ENCODE data around the gene ESYT2. TPM values are rescaled to one million over a fixed set of nuclear protein-coding genes. Genes with fewer than 3 reads are reported as not detected.

Gene ESYT2
- total and polyA plus RNA-seq, 4 donors, result 16.4 to 83.0 (median 58.0) TPM

DNA sequence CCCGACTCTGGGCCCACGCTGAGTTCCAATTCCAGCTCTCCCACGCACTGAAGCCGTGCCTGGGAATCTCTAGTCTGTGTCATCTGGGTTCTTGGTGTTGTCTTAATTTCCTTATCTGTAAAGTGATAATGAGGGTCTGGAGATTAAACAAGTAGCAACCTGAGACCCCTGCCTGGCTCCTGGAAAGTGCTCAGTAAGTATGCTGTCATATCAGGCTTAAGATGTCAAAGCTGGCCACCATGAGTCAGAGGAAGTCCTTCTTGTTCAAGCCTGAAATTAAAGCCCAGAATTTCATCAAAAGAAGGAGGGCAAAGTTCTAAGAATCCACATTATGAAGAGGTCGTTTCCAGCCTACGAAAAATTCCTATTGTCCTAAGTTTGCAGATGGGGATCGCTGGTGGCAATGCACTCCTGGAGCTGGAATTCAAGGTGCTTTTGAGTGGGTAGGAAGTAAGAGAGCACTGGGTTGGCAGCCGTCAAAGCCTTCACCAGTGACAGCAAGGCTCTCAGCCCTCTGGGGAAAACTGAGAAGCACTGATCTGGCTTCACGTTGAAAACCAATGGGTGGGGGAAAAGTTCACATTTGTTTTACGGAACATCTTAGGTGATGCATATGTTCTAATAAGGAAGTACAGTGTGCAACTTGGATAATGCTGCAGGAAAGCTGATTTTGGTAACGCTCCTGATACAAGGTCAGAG is 74.4 kb downstream of the ESYT2 start:
- no peaks in the 10 kb centered on the region for H3K27me3 ChIP-seq (ENCODE audit: control insufficient read depth in 3 of 3, insufficient read depth in 3 of 3, low read length in 2 of 3)
- TF ChIP-seq, protein P1, sequence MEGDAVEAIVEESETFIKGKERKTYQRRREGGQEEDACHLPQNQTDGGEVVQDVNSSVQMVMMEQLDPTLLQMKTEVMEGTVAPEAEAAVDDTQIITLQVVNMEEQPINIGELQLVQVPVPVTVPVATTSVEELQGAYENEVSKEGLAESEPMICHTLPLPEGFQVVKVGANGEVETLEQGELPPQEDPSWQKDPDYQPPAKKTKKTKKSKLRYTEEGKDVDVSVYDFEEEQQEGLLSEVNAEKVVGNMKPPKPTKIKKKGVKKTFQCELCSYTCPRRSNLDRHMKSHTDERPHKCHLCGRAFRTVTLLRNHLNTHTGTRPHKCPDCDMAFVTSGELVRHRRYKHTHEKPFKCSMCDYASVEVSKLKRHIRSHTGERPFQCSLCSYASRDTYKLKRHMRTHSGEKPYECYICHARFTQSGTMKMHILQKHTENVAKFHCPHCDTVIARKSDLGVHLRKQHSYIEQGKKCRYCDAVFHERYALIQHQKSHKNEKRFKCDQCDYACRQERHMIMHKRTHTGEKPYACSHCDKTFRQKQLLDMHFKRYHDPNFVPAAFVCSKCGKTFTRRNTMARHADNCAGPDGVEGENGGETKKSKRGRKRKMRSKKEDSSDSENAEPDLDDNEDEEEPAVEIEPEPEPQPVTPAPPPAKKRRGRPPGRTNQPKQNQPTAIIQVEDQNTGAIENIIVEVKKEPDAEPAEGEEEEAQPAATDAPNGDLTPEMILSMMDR (IDR thresholded peaks at IDR 0.05; ENCODE audit: control extremely low read depth, extremely low read depth), result no peak
- WGBS, 2 donors, result 86 to 93% methylated on average over 11 of the region's 11 CpGs
- ATAC-seq (ENCODE audit: insufficient read depth, low FRiP score) (no peak), DNase-seq (no peak)
- peaks cover 7 to 27% (median 16%) of the 10 kb centered on the region in 4 donors for H3K36me3 ChIP-seq (ENCODE audit: control insufficient read depth in 4 of 4, insufficient read depth in 4 of 4, low read length in 4 of 4)
- H3K9me3 ChIP-seq (ENCODE audit: control insufficient read depth in 4 of 4, insufficient read depth in 3 of 4, low read length in 3 of 4), result no peaks in the 10 kb centered on the region
- H3K4me1 ChIP-seq (ENCODE audit: control insufficient read depth in 5 of 5, insufficient read depth in 5 of 5, low read length in 5 of 5), result no peaks in the 10 kb centered on the region
- no peak overlapping the region for H3K9ac ChIP-seq (ENCODE audit: insufficient read depth in 1 of 2, low read length in 2 of 2)
- H3K4me3 ChIP-seq, result no peak overlapping the region
- H3K27ac ChIP-seq (ENCODE audit: low read depth in 1 of 2, low read length in 1 of 2), result no peak overlapping the region

DNA sequence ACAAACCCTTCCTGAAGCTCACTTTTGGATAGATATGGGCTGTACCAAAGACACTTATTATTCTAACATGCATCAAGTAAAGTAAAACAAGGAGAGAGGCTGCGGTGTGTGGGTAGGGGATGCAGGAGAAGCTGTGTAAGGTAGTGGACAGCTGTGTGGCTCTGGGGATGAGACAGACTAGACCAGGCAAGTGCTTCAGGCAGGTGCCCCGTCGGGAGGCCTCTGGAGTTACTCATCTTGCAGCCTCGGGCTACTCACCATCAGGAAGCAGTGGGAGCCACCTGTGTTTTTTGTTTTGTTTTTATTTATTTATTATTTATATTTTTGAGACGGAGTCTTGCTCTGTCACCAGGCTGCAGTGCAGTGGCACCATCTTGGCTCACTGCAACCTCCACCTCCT is 75.4 kb downstream of the ESYT2 start:
- H3K4me3 ChIP-seq, result no peak overlapping the region
- no peak overlapping the region for H3K9ac ChIP-seq (ENCODE audit: insufficient read depth in 1 of 2, low read length in 2 of 2)
- TF ChIP-seq, protein P1 (IDR thresholded peaks at IDR 0.05; ENCODE audit: control extremely low read depth, extremely low read depth), result no peak
- no peaks in the 10 kb centered on the region for H3K9me3 ChIP-seq (ENCODE audit: control insufficient read depth in 4 of 4, insufficient read depth in 3 of 4, low read length in 3 of 4)
- ATAC-seq (ENCODE audit: insufficient read depth, low FRiP score), result no peak
- no peak overlapping the region for H3K27ac ChIP-seq (ENCODE audit: low read depth in 1 of 2, low read length in 1 of 2)
- 97 to 99% methylated on average over 5 of the region's 5 CpGs for WGBS, 2 donors
- H3K4me1 ChIP-seq (ENCODE audit: control insufficient read depth in 5 of 5, insufficient read depth in 5 of 5, low read length in 5 of 5), result no peaks in the 10 kb centered on the region
- H3K36me3 ChIP-seq (ENCODE audit: control insufficient read depth in 4 of 4, insufficient read depth in 4 of 4, low read length in 4 of 4), result peaks cover 0 to 25% (median 13%) of the 10 kb centered on the region in 4 donors
- no peak for DNase-seq
- no peaks in the 10 kb centered on the region for H3K27me3 ChIP-seq (ENCODE audit: control insufficient read depth in 3 of 3, insufficient read depth in 3 of 3, low read length in 2 of 3)

DNA sequence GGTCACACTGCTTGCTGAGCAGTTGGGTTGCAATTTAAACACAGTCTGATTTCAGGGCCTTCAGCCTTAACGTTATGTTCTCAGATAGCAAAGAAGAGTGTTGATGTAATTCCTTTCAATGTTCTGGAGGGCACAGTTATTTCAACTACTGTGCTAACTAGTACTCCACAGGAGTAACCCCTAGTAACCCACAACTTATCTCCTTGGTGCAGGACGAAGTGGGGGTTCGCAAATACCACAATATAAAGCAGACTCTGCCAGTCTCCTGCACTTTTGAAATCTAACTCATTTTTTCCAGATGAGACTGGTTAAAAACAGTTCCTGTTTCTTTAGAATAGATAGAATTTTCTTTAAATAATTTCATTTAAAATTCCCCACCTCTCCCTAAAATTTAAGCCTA is 77.6 kb downstream of the ESYT2 start:
- WGBS, 2 donors, result 90 to 94% methylated on average over 3 of the region's 3 CpGs
- H3K9me3 ChIP-seq (ENCODE audit: control insufficient read depth in 4 of 4, insufficient read depth in 3 of 4, low read length in 3 of 4), result no peaks in the 10 kb centered on the region
- peaks cover 0 to 23% (median 11%) of the 10 kb centered on the region in 4 donors for H3K36me3 ChIP-seq (ENCODE audit: control insufficient read depth in 4 of 4, insufficient read depth in 4 of 4, low read length in 4 of 4)
- no peaks in the 10 kb centered on the region for H3K4me1 ChIP-seq (ENCODE audit: control insufficient read depth in 5 of 5, insufficient read depth in 5 of 5, low read length in 5 of 5)
- TF ChIP-seq, protein P1 (IDR thresholded peaks at IDR 0.05; ENCODE audit: control extremely low read depth, extremely low read depth), result no peak
- no peak overlapping the region for H3K9ac ChIP-seq (ENCODE audit: insufficient read depth in 1 of 2, low read length in 2 of 2)
- no peaks in the 10 kb centered on the region for H3K27me3 ChIP-seq (ENCODE audit: control insufficient read depth in 3 of 3, insufficient read depth in 3 of 3, low read length in 2 of 3)
- ATAC-seq (ENCODE audit: insufficient read depth, low FRiP score) (no peak), DNase-seq (no peak)
- H3K27ac ChIP-seq (ENCODE audit: low read depth in 1 of 2, low read length in 1 of 2), result no peak overlapping the region
- H3K4me3 ChIP-seq, result no peak overlapping the region

DNA sequence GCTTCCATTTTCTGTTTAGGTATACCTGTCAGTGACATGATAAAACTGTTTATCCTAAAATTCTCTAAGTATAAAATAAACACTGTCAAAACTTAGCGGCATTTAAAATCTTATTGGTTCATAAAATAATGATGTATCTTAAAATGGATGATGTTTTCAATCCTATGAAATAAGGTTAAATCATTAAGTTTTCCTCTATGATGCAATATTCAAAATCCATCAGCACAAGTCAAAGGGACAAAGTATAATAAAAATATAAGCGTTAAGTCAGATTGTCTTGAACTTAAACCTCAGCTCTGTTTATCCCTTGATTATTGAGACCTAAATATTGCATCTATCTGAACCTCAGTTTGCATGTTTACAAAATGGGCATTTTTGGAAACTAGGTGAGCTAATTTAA is 78.1 kb downstream of the ESYT2 start:
- Histone ChIP-seq H3K27me3 (ENCODE audit: control insufficient read depth in 3 of 3, insufficient read depth in 3 of 3, low read length in 2 of 3) (no peaks in the 10 kb centered on the region), H3K36me3 (ENCODE audit: control insufficient read depth in 4 of 4, insufficient read depth in 4 of 4, low read length in 4 of 4) (peaks cover 0 to 23% (median 10%) of the 10 kb centered on the region in 4 donors), H3K4me1 (ENCODE audit: control insufficient read depth in 5 of 5, insufficient read depth in 5 of 5, low read length in 5 of 5) (no peaks in the 10 kb centered on the region), H3K9me3 (ENCODE audit: control insufficient read depth in 4 of 4, insufficient read depth in 3 of 4, low read length in 3 of 4) (no peaks in the 10 kb centered on the region), H3K9ac (ENCODE audit: insufficient read depth in 1 of 2, low read length in 2 of 2) (no peak overlapping the region), H3K4me3 (no peak overlapping the region), H3K27ac (ENCODE audit: low read depth in 1 of 2, low read length in 1 of 2) (no peak overlapping the region)
- ATAC-seq (ENCODE audit: insufficient read depth, low FRiP score), result no peak
- TF ChIP-seq, protein P1 (IDR thresholded peaks at IDR 0.05; ENCODE audit: control extremely low read depth, extremely low read depth), result no peak
- no peak for DNase-seq
- WGBS, 2 donors, result 92 to 96% methylated on average over 2 of the region's 2 CpGs

Data from lung (tissue), 12 donors.